SK-N-SH (cell line): ENCODE results near the gene MT1X.

ENCODE experiments used
- CTCF ChIP-seq: fragments of 200-600 bp; sonication (generic); IDR thresholded peaks from 2 replicates; pipeline ENCODE4 v1.6.1; 2017; ENCODE audit warnings: antibody characterized with exemption, mild to moderate bottlenecking, moderate library complexity
- EP300 ChIP-seq, 2 experiments: IDR thresholded peaks; 2 replicates each; pipeline versions ENCODE4 v1.4.0 to v1.6.1; 2012; ENCODE audit warnings: borderline replicate concordance in 1 of 2, low read depth in 1 of 2, low read length in 1 of 2
- GABPA ChIP-seq: IDR thresholded peaks from 2 replicates; pipeline ENCODE4 v1.4.0; 2012; ENCODE audit warnings: low read depth, mild to moderate bottlenecking
- PBX3 ChIP-seq: IDR thresholded peaks from 2 replicates; pipeline ENCODE4; 2012
- SIN3A ChIP-seq: IDR thresholded peaks from 2 replicates; pipeline ENCODE4 v1.6.1; 2012; ENCODE audit warnings: low read depth, mild to moderate bottlenecking, low read length, moderate library complexity, borderline replicate concordance
- YY1 ChIP-seq: IDR thresholded peaks from 2 replicates; pipeline ENCODE4 v1.4.0; 2012; ENCODE audit warnings: low read depth, mild to moderate bottlenecking

- TF ChIP-seq CTCF (no peak), PBX3 (no peak), SIN3A (peak; percentile 82; the same call in 1 of the 2 replicates), GABPA (no peak), EP300 (IDR thresholded peaks at IDR 0.05; ENCODE audit: borderline replicate concordance in 1 of 2, low read depth in 1 of 2, low read length in 1 of 2) (no peak), YY1 (no peak)
Observed at GRCh38 chr16:56729735-56730662, 47.7 kb downstream of the MT1X start, which contains the start of gene NUP93.
